WI38 (cell line): Measurements from ENCODE around the gene DNM3.
A peak's percentile ranks its signal among the peaks of the same experiment; 100 is the strongest.

Experiments
- H3K4me3 ChIP-seq: 2 replicates; pipeline ENCODE4 v1.5.1; 2011; ENCODE audit warnings: low read depth, mild to moderate bottlenecking, control low read depth, low read length
- CTCF ChIP-seq: IDR thresholded peaks from 2 replicates; pipeline ENCODE4 v1.5.1; 2012; ENCODE audit warnings: low read depth, mild to moderate bottlenecking, control low read depth, low read length

DNM3 gene

DNA sequence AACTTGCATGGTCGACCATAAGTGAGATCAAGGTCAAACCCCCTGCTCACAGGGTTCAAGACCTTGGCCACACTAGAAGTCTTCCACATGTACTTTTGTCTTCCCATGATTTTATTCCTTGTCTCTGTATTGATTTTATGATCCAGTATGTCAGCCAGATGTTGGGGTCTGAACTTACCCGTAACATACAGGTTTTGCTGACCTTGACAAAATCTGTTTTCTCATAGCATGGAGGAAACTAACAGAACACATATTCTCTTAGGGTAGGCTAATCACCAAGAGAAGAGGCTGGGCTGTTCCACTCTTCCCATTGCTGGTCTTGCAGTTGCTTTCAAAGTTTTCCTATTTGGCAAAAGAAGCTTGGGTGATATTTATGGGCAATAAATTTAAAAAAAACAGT lies 284.0 kb downstream of the DNM3 start:
- TF ChIP-seq CTCF = no peak

GRCh38 chr1:172125812-172126430 lies 284.6 kb downstream of the DNM3 start:
- H3K4me3 ChIP-seq = no peak overlapping the region
- TF ChIP-seq CTCF = no peak

More for the DNA sequence above, 284.0 kb downstream of the DNM3 start:
- H3K4me3 ChIP-seq = no peak overlapping the region

GRCh38 chr1:172132836-172133235 lies 291.5 kb downstream of the DNM3 start:
- H3K4me3 ChIP-seq = no peak overlapping the region
- TF ChIP-seq CTCF = no peak

DNA sequence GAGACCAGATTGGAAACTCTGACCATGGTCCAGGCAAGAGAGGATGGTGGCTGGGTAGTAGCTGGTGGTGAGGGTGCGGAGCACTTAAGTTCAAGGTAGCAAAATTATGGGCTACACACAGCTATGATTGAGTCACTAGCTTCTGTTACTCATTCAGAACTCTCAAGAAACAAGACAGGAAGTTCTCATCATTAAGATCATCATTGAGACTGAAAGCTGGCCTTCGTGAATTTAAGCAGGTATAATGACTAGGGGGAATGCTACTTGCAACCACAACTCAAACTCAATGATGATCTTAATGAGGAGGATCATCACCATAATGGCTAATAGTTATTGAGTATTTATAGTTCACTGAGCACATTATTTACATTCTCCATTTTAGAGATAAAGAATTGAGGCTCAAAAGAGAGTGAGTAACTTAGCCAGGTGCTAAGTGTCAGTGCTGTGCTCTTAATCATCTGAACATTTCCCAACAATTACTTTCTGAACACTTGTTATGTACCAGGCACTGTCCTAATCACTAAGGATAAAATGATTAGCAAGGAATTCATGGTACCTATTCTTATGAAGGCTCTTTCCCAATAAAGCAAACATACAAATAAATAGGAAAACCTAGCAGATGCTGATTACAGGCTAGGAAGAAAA lies 292.9 kb downstream of the DNM3 start:
- H3K4me3 ChIP-seq = no peak overlapping the region
- no peak for TF ChIP-seq CTCF

- TF ChIP-seq CTCF = peak; percentile 16; the same call in 1 of the 2 replicates
- H3K4me3 ChIP-seq = no peak overlapping the region
Observed at GRCh38 chr1:172135076-172135672, 293.9 kb downstream of the DNM3 start.

GRCh38 chr1:172135978-172136610 lies 294.8 kb downstream of the DNM3 start:
- no peak for TF ChIP-seq CTCF
- 0 out of 2 replicates have a peak overlapping the region, but pooled peaks have one; percentile 10 for H3K4me3 ChIP-seq

DNA sequence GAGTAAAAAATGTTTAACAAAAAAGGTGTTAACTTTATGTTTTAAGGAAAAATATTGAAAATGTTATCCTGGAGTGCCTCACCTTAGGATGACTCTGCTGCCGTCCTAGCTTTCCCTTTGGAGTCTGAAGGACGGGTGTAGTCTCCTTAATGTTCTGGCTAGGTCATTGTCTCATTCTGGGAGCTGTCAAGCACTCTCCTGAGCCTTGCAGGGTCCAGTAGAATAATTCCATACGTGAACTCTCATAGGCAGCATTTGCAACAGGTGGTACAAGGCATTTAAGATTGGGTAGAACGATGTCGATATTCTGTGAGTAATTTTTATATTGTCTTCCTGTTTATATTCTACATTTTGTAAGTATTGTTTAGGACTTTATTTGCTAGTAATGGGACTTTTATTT lies 295.6 kb downstream of the DNM3 start:
- TF ChIP-seq CTCF = no peak
- no peak overlapping the region for H3K4me3 ChIP-seq
